ENCODE measurements around the gene MSLN.
"Not testable (repeated sequence)": the region's sequence is repeated elsewhere in the genome, so short reads cannot be mapped to it uniquely, and the experiment has no call there.

The MSLN gene

GRCh38 chr16:774086-775001 is 13.8 kb downstream of the MSLN start:
- DNase-seq (ENCODE audit: low spot score) (no peak), FAIRE-seq (no peak)

GRCh38 chr16:775236-775796 is 14.8 kb downstream of the MSLN start:
- FAIRE-seq (no peak), DNase-seq (ENCODE audit: low spot score) (no peak)

- FAIRE-seq = not testable (repeated sequence)
These were observed 15.8 kb downstream of the MSLN start for GRCh38 chr16:776298-776697.

GRCh38 chr16:776824-777223 is 16.3 kb downstream of the MSLN start:
- DNase-seq (ENCODE audit: low spot score) (no peak), FAIRE-seq (no peak)

More at GRCh38 chr16:776298-776697, 15.8 kb downstream of the MSLN start:
- DNase-seq (ENCODE audit: low spot score) = not testable (repeated sequence)

GRCh38 chr16:777826-778225 is 17.3 kb downstream of the MSLN start:
- FAIRE-seq = no peak
- DNase-seq (ENCODE audit: low spot score) = peak; percentile 34

- no peak for DNase-seq (ENCODE audit: low spot score)
- FAIRE-seq = no peak
These were observed 17.9 kb downstream of the MSLN start for GRCh38 chr16:778447-778846.

- DNase-seq (ENCODE audit: low spot score) (no peak), FAIRE-seq (no peak)
These were observed 18.5 kb downstream of the MSLN start for GRCh38 chr16:778909-779527.

GRCh38 chr16:779561-779960 is 19.0 kb downstream of the MSLN start:
- FAIRE-seq = no peak

GRCh38 chr16:780296-780695 is 19.8 kb downstream of the MSLN start:
- DNase-seq (ENCODE audit: low spot score) = no peak
- FAIRE-seq = no peak

More at GRCh38 chr16:779561-779960, 19.0 kb downstream of the MSLN start:
- DNase-seq (ENCODE audit: low spot score) = no peak

GRCh38 chr16:781346-782010 is 20.9 kb downstream of the MSLN start:
- FAIRE-seq = no peak

GRCh38 chr16:782258-782657 is 21.7 kb downstream of the MSLN start:
- no peak for FAIRE-seq
- no peak for DNase-seq (ENCODE audit: low spot score)

More at GRCh38 chr16:781346-782010, 20.9 kb downstream of the MSLN start:
- no peak for DNase-seq (ENCODE audit: low spot score)

- DNase-seq (ENCODE audit: low spot score) (no peak), FAIRE-seq (no peak)
These were observed 22.4 kb downstream of the MSLN start for GRCh38 chr16:782766-783403.

- no peak for DNase-seq (ENCODE audit: low spot score)
These were observed 23.0 kb downstream of the MSLN start for GRCh38 chr16:783404-784161.

GRCh38 chr16:784431-784830 is 23.9 kb downstream of the MSLN start:
- DNase-seq (ENCODE audit: low spot score) (no peak), FAIRE-seq (no peak)

More at GRCh38 chr16:783404-784161, 23.0 kb downstream of the MSLN start:
- FAIRE-seq = no peak

GRCh38 chr16:785563-786535 is 25.3 kb downstream of the MSLN start:
- FAIRE-seq (no peak), DNase-seq (ENCODE audit: low spot score) (peak; percentile 20)

GRCh38 chr16:787321-787966 is 26.9 kb downstream of the MSLN start:
- DNase-seq (ENCODE audit: low spot score) (no peak), FAIRE-seq (no peak)

GRCh38 chr16:787978-788398 is 27.5 kb downstream of the MSLN start, which contains the start of gene RPUSD1:
RPUSD1 (minus strand) TSS chr16:788381; CDS start chr16:787737, 644 bp downstream.
- DNase-seq (ENCODE audit: low spot score) (no peak), FAIRE-seq (no peak)

- no peak for FAIRE-seq
- peak; percentile 73 for DNase-seq (ENCODE audit: low spot score)
These were observed 28.0 kb downstream of the MSLN start, which contains the start of gene CHTF18 for GRCh38 chr16:788399-789126. CHTF18 (plus strand) TSS chr16:788620; CDS start chr16:788685, 65 bp downstream.

Data from RCC 7860 (cell line).